Hematopoietic multipotent progenitor cell (in vitro differentiated cells): Measurements from ENCODE around the gene NTHL1. TPM values are rescaled to one million over a fixed set of nuclear protein-coding genes. Genes with fewer than 3 reads are reported as not detected.
"Not testable (repeated sequence)": the region's sequence is repeated elsewhere in the genome, so short reads cannot be mapped to it uniquely, and the experiment has no call there.

ENCODE experiments used
- DNase-seq, 3 donors: peaks; one replicate each; pipeline ENCODE4 v3.0.0-alpha.2; 2011 to 2015; ENCODE audit warnings: low read depth in 2 of 3, low spot score in 2 of 3
- total RNA-seq: library from RNA; depleted of rRNA; stranded (reverse); fragments of >200 nt; gene quantifications from one replicate; pipeline ENCODE4 v1.2.3, GENCODE V29; 2012

NTHL1 gene
- total RNA-seq, 1 donor = 73.2 TPM

- DNase-seq = no peak
These were observed 32.3 kb downstream of the NTHL1 start for GRCh38 chr16:2015117-2015946.

GRCh38 chr16:2013527-2013926 lies 34.1 kb downstream of the NTHL1 start:
- no peak for DNase-seq

GRCh38 chr16:2011726-2012125 lies 35.9 kb downstream of the NTHL1 start:
- not testable (repeated sequence) for DNase-seq

GRCh38 chr16:2009791-2010510 lies 37.7 kb downstream of the NTHL1 start, which contains the start of gene ZNF598:
TSS of gene ZNF598 (minus strand) at chr16:2009821.
- DNase-seq = peak; percentile 69 to 87 (median 87)

GRCh38 chr16:2009164-2009711 lies 38.4 kb downstream of the NTHL1 start:
- DNase-seq = no peak

- peak in 1 of 3 donors; percentile 19 for DNase-seq
These were observed 38.9 kb downstream of the NTHL1 start for GRCh38 chr16:2008631-2009163.

- peak in 2 of 3 donors; percentile 71 to 82 for DNase-seq
These were observed 39.6 kb downstream of the NTHL1 start for GRCh38 chr16:2008009-2008526.

GRCh38 chr16:2007081-2007836 lies 40.4 kb downstream of the NTHL1 start:
- DNase-seq = no peak

GRCh38 chr16:2006317-2006716 lies 41.3 kb downstream of the NTHL1 start:
- no peak for DNase-seq

- peak in 2 of 3 donors; percentile 77 to 90 for DNase-seq
These were observed 42.0 kb downstream of the NTHL1 start for GRCh38 chr16:2005646-2006045.

- no peak for DNase-seq
These were observed 42.7 kb downstream of the NTHL1 start for GRCh38 chr16:2004795-2005517.

GRCh38 chr16:2003827-2004641 lies 43.6 kb downstream of the NTHL1 start:
- peak; percentile 72 to 92 (median 87) for DNase-seq

GRCh38 chr16:2003231-2003826 lies 44.3 kb downstream of the NTHL1 start:
- DNase-seq = no peak

- DNase-seq = no peak
These were observed 45.0 kb downstream of the NTHL1 start for GRCh38 chr16:2002406-2003230.

GRCh38 chr16:2001456-2002355 lies 45.9 kb downstream of the NTHL1 start:
- DNase-seq = no peak

- no peak for DNase-seq
These were observed 46.6 kb downstream of the NTHL1 start for GRCh38 chr16:2001035-2001434.
